Common myeloid progenitor, CD34-positive (primary cell): ENCODE data around the gene CIDEC.
A peak's percentile ranks its signal among the peaks of the same experiment; 100 is the strongest.
"Not testable (repeated sequence)": the region's sequence is repeated elsewhere in the genome, so short reads cannot be mapped to it uniquely, and the experiment has no call there.

ENCODE experiments used
- CTCF ChIA-PET: fragments of 350-600 bp; sonication (Branson Sonifier 250); formaldehyde crosslinking; loops from one replicate; lab custom pipeline; 2021; ENCODE audit warnings: antibody characterized with exemption; lab: Charles Lee
- POLR2A ChIA-PET: fragments of 350-600 bp; sonication (Branson Sonifier 250); formaldehyde crosslinking; loops from one replicate; lab custom pipeline; 2021; ENCODE audit warnings: antibody characterized with exemption; lab: Charles Lee
- DNase-seq, 3 donors: peaks; one replicate each; pipeline versions ENCODE4 v3.0.0 to v3.0.0-alpha.2; 2013
- H3K27ac ChIP-seq, 2 experiments: 1 replicate in 1 of 2; 2 replicates in 1 of 2; pipeline ENCODE4 v1.7.0; 2013; ENCODE audit warnings: inconsistent platforms in 2 of 2, low read length in 2 of 2, mild to moderate bottlenecking in 2 of 2, low read depth in 1 of 2, moderate library complexity in 1 of 2; ENCODE audit not compliant: severe bottlenecking in 2 of 2, insufficient read depth in 1 of 2, poor library complexity in 1 of 2
- H3K27me3 ChIP-seq, 5 experiments: replicated peaks in 2 of 5; 1 replicate in 3 of 5; 2 replicates in 2 of 5; pipeline versions ENCODE4 v1.6.1 to v1.7.0; 2013; ENCODE audit warnings: low read length in 4 of 5, mild to moderate bottlenecking in 2 of 5, moderate library complexity in 2 of 5, inconsistent platforms in 1 of 5; ENCODE audit not compliant: insufficient read depth in 5 of 5, control insufficient read depth in 4 of 5
- H3K36me3 ChIP-seq, 4 experiments: 1 replicate in 2 of 4; 2 replicates in 2 of 4; pipeline versions ENCODE4 v1.6.1 to v1.7.0; 2013; ENCODE audit warnings: low read length in 3 of 4, control low read depth in 1 of 4, mild to moderate bottlenecking in 1 of 4; ENCODE audit not compliant: control insufficient read depth in 4 of 4, insufficient read depth in 4 of 4
- H3K4me1 ChIP-seq, 4 experiments: 1 replicate in 3 of 4; 2 replicates in 1 of 4; pipeline versions ENCODE4 v1.6.1 to v1.7.1; 2013; ENCODE audit warnings: low read length in 3 of 4, mild to moderate bottlenecking in 3 of 4, control low read depth in 1 of 4, inconsistent platforms in 1 of 4, moderate library complexity in 1 of 4; ENCODE audit not compliant: control insufficient read depth in 4 of 4, insufficient read depth in 4 of 4; ENCODE audit errors: control extremely low read depth in 1 of 4
- H3K4me3 ChIP-seq, 7 experiments: 1 replicate in 4 of 7; 2 replicates in 3 of 7; pipeline versions ENCODE4 v1.5.1 to v1.7.0; 2013; ENCODE audit warnings: mild to moderate bottlenecking in 7 of 7, low read length in 6 of 7, moderate library complexity in 6 of 7, inconsistent platforms in 2 of 7, low read depth in 2 of 7, control low read depth in 1 of 7; ENCODE audit not compliant: insufficient read depth in 4 of 7, control insufficient read depth in 1 of 7; ENCODE audit errors: extremely low read depth in 1 of 7
- H3K9me3 ChIP-seq, 5 experiments: 1 replicate in 4 of 5; 2 replicates in 1 of 5; pipeline versions ENCODE4 v1.6.1 to v1.7.1; 2013; ENCODE audit warnings: low read length in 4 of 5, mild to moderate bottlenecking in 2 of 5, inconsistent platforms in 1 of 5, low read depth in 1 of 5, moderate library complexity in 1 of 5; ENCODE audit not compliant: control insufficient read depth in 4 of 5, insufficient read depth in 2 of 5; ENCODE audit errors: control extremely low read depth in 1 of 5
- WGBS: methylation state at CpG from one replicate; pipeline ENCODE4 v1.1.5; 2013; ENCODE audit not compliant: insufficient coverage; 5-methylcytosine and 5-hydroxymethylcytosine counted together

The CIDEC gene

GRCh38 chr3:9862391-9863057, 17.5 kb downstream of the CIDEC start:
- POLR2A ChIA-PET = interaction anchor here (0.7 kb wide), 1 partner anchor 71 kb away, joined by 3 read pairs; no protein-coding TSS in a partner anchor
- no peaks in the 10 kb centered on the region for H3K9me3 ChIP-seq
- H3K4me3 ChIP-seq = peak overlapping the region in 4 of 7 experiments; percentile 17 to 57 (median 34)
- H3K36me3 ChIP-seq = no peaks in the 10 kb centered on the region
- H3K4me1 ChIP-seq = peaks cover 0 to 11% (median 6%) of the 10 kb centered on the region in 4 experiments
- no peak overlapping the region for H3K27ac ChIP-seq
- DNase-seq = peak; percentile 65 to 68 (median 65)
- H3K27me3 ChIP-seq = no peaks in the 10 kb centered on the region
- CTCF ChIA-PET = interaction anchor here (1.9 kb wide), 1 partner anchor 29 kb away, joined by 4 read pairs; no protein-coding TSS in a partner anchor
- WGBS = 9% methylated on average over 36 of the region's 45 CpGs

- Histone ChIP-seq H3K27me3 (no peaks in the 10 kb centered on the region), H3K27ac (no peak overlapping the region), H3K36me3 (no peaks in the 10 kb centered on the region), H3K4me3 (no peak overlapping the region), H3K9me3 (no peaks in the 10 kb centered on the region), H3K4me1 (peaks cover 0 to 11% (median 6%) of the 10 kb centered on the region in 4 experiments)
- DNase-seq = no peak
- ChIA-PET CTCF (interaction anchor here (0.7 to 1.5 kb wide), 5 partner anchors 10 to 69 kb away, joined by 3 read pairs; no protein-coding TSS in a partner anchor), POLR2A (no interaction called here)
- 93% methylated on average over 5 of the region's 5 CpGs for WGBS
These were observed 18.4 kb downstream of the CIDEC start for GRCh38 chr3:9861626-9862130.

GRCh38 chr3:9861201-9861600, 18.9 kb downstream of the CIDEC start:
- CTCF ChIA-PET = interaction anchor here (0.7 to 1.5 kb wide), 6 partner anchors 9 to 69 kb away, joined by 3 read pairs; no protein-coding TSS in a partner anchor
- Histone ChIP-seq H3K36me3 (no peaks in the 10 kb centered on the region), H3K4me3 (no peak overlapping the region), H3K4me1 (peaks cover 0 to 11% (median 6%) of the 10 kb centered on the region in 4 experiments), H3K27ac (no peak overlapping the region), H3K27me3 (no peaks in the 10 kb centered on the region), H3K9me3 (no peaks in the 10 kb centered on the region)
- WGBS = 92% methylated on average over 4 of the region's 4 CpGs
- DNase-seq = no peak
- POLR2A ChIA-PET = no interaction called here

- peaks cover 0 to 11% (median 6%) of the 10 kb centered on the region in 4 experiments for H3K4me1 ChIP-seq
- 99% methylated on average over 11 of the region's 12 CpGs for WGBS
- H3K4me3 ChIP-seq = no peak overlapping the region
- no peaks in the 10 kb centered on the region for H3K36me3 ChIP-seq
- ChIA-PET CTCF (interaction anchor here (0.9 kb wide), 1 partner anchor 14 kb away, joined by 3 read pairs; no protein-coding TSS in a partner anchor), POLR2A (no interaction called here)
- H3K27me3 ChIP-seq = no peaks in the 10 kb centered on the region
- no peak for DNase-seq
- no peak overlapping the region for H3K27ac ChIP-seq
- no peaks in the 10 kb centered on the region for H3K9me3 ChIP-seq
These were observed 20.5 kb downstream of the CIDEC start for GRCh38 chr3:9859530-9860025.

- WGBS = 100% methylated on average over 3 of the region's 3 CpGs
- POLR2A ChIA-PET = no interaction called here
These were observed 24.5 kb downstream of the CIDEC start for GRCh38 chr3:9855594-9855993.

GRCh38 chr3:9854291-9854940, 25.6 kb downstream of the CIDEC start:
- H3K4me3 ChIP-seq, H3K36me3 ChIP-seq, H3K9me3 ChIP-seq, H3K4me1 ChIP-seq, H3K27ac ChIP-seq, POLR2A ChIA-PET, DNase-seq, H3K27me3 ChIP-seq: not testable (repeated sequence)
- whole genome bisulfite sequencing = 96% methylated on average over 7 of the region's 11 CpGs
- CTCF ChIA-PET = interaction anchor here (1.0 to 1.2 kb wide), 3 partner anchors 9 to 77 kb away, joined by 3 to 5 read pairs (median 4); no protein-coding TSS in a partner anchor

More at GRCh38 chr3:9855594-9855993, 24.5 kb downstream of the CIDEC start:
- Histone ChIP-seq H3K27ac (no peak overlapping the region), H3K36me3 (no peaks in the 10 kb centered on the region), H3K27me3 (no peaks in the 10 kb centered on the region), H3K4me3 (no peak overlapping the region), H3K4me1 (no peaks in the 10 kb centered on the region), H3K9me3 (no peaks in the 10 kb centered on the region)
- CTCF ChIA-PET = no interaction called here
- DNase-seq = no peak
